DND-41 (cell line): ENCODE data around the gene SPEM2.

Experiments
- EZH2 ChIP-seq: IDR thresholded peaks from 3 replicates; pipeline ENCODE4 v1.6.1; 2012; ENCODE audit warnings: borderline replicate concordance, low read depth, mild to moderate bottlenecking, moderate library complexity, low read length, inconsistent platforms; ENCODE audit not compliant: severe bottlenecking
- TF ChIP-seq, protein P1 (sequence below): IDR thresholded peaks from 2 replicates; pipeline ENCODE4 v1.5.1; 2012; ENCODE audit warnings: borderline replicate concordance, low read length, moderate library complexity, mild to moderate bottlenecking; ENCODE audit not compliant: poor library complexity, severe bottlenecking; ENCODE audit errors: extremely low read depth

DNA sequence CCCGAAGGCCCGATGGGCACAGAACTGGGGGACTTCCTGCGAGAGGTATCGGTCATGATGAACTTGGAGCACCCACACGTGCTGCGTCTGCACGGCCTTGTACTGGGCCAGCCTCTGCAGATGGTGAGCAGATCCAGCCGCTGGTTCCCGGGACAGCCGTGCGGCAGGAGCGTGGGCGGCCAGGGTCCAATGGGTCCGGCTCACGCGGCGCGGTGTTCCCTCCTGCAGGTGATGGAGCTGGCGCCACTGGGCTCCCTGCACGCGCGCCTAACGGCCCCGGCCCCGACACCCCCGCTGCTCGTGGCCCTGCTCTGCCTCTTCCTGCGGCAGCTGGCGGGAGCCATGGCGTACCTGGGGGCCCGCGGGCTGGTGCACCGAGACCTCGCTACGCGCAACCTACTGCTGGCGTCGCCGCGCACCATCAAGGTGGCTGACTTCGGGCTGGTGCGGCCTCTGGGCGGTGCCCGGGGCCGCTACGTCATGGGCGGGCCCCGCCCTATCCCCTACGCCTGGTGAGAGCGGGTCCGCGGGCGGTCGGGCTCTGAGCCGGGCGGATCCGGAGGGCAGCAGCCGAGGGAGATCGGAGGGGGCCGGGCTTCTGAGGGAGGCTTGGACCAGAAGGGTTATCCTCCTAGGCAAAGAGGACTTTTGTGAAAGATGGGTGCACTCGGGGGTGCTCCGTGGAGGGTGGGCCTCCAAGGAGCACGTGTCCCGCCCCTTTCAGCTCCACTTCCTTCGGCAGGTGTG is 41.5 kb upstream of the SPEM2 start:
- TF ChIP-seq, protein P1, sequence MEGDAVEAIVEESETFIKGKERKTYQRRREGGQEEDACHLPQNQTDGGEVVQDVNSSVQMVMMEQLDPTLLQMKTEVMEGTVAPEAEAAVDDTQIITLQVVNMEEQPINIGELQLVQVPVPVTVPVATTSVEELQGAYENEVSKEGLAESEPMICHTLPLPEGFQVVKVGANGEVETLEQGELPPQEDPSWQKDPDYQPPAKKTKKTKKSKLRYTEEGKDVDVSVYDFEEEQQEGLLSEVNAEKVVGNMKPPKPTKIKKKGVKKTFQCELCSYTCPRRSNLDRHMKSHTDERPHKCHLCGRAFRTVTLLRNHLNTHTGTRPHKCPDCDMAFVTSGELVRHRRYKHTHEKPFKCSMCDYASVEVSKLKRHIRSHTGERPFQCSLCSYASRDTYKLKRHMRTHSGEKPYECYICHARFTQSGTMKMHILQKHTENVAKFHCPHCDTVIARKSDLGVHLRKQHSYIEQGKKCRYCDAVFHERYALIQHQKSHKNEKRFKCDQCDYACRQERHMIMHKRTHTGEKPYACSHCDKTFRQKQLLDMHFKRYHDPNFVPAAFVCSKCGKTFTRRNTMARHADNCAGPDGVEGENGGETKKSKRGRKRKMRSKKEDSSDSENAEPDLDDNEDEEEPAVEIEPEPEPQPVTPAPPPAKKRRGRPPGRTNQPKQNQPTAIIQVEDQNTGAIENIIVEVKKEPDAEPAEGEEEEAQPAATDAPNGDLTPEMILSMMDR, result no peak
- TF ChIP-seq EZH2, result peak; percentile 25
